Peyer's patch (tissue), 4 donors: ENCODE results near the gene LRRIQ1. TPM values are rescaled to one million over a fixed set of nuclear protein-coding genes. Genes with fewer than 3 reads are reported as not detected.

Source experiments
- DNase-seq, 3 donors: peaks; one replicate each; pipeline ENCODE4 v3.0.0-alpha.2; 2017 to 2019
- H3K27ac ChIP-seq, 4 donors: fragments of 200-600 bp; sonication (generic); one replicate each; pipeline ENCODE4 v1.5.1; 2016 to 2019
- H3K27me3 ChIP-seq, 2 donors: fragments of 200-600 bp; sonication (generic); one replicate each; pipeline ENCODE4 v1.5.1; 2019
- H3K36me3 ChIP-seq, 3 donors: fragments of 200-600 bp; sonication (generic); one replicate each; pipeline ENCODE4 v1.5.1; 2016 to 2019
- H3K4me1 ChIP-seq, 4 donors: fragments of 200-600 bp; sonication (generic); one replicate each; pipeline ENCODE4 v1.5.1; 2016 to 2019
- H3K4me3 ChIP-seq, 4 donors: fragments of 200-600 bp; sonication (generic); 1 replicate in 3 of 4; 2 replicates in 1 of 4; pipeline ENCODE4 v1.5.1; 2016 to 2019; ENCODE audit warnings: mild to moderate bottlenecking in 1 of 4
- H3K9me3 ChIP-seq, 4 donors: fragments of 200-600 bp; sonication (generic); one replicate each; pipeline ENCODE4 v1.5.1; 2016 to 2019; ENCODE audit warnings: mild to moderate bottlenecking in 1 of 4
- CTCF ChIP-seq, 6 experiments: fragments of 450-650 bp in 4 of 6; fragments of 200-600 bp in 2 of 6; sonication (generic) in 1 of 6; IDR thresholded peaks; one replicate each; pipeline ENCODE4 v1.5.1; 2017 to 2019; ENCODE audit warnings: antibody characterized with exemption in 6 of 6, mild to moderate bottlenecking in 3 of 6, moderate library complexity in 1 of 6
- POLR2A ChIP-seq, 2 donors: fragments of 450-650 bp; IDR thresholded peaks; one replicate each; pipeline ENCODE4 v1.5.1; 2017; ENCODE audit warnings: antibody characterized with exemption in 2 of 2, mild to moderate bottlenecking in 2 of 2, moderate library complexity in 2 of 2
- total RNA-seq, 4 donors: library from RNA; depleted of rRNA; stranded (reverse); fragments of >200 nt; gene quantifications; one replicate each; pipeline ENCODE4 v1.1.0, GENCODE V29; 2016

The LRRIQ1 gene
- total RNA-seq, 4 donors from 2014 or later: not detected

GRCh38 chr12:85277900-85278597, 241.9 kb downstream of the LRRIQ1 start:
- Histone ChIP-seq H3K4me1 (peaks cover 0 to 13% (median 0%) of the 10 kb centered on the region in 4 donors), H3K4me3 (no peak overlapping the region), H3K27ac (no peak overlapping the region), H3K36me3 (no peaks in the 10 kb centered on the region), H3K9me3 (peaks cover 0 to 5% (median 0%) of the 10 kb centered on the region in 4 donors), H3K27me3 (peaks cover 0 to 22% of the 10 kb centered on the region in 2 donors)
- peak in 2 of 3 donors; percentile 46 to 63 for DNase-seq
- no peak for TF ChIP-seq POLR2A (IDR thresholded peaks at IDR 0.05)
- no peak for TF ChIP-seq CTCF (IDR thresholded peaks at IDR 0.05)

- Histone ChIP-seq H3K4me3 (no peak overlapping the region), H3K27ac (no peak overlapping the region), H3K36me3 (no peaks in the 10 kb centered on the region), H3K27me3 (peaks cover 0 to 22% of the 10 kb centered on the region in 2 donors), H3K4me1 (peaks cover 0 to 13% (median 0%) of the 10 kb centered on the region in 4 donors), H3K9me3 (peaks cover 0 to 5% (median 0%) of the 10 kb centered on the region in 4 donors)
- TF ChIP-seq POLR2A (IDR thresholded peaks at IDR 0.05) (no peak), CTCF (IDR thresholded peaks at IDR 0.05) (no peak)
- DNase-seq: peak in 1 of 3 donors; percentile 43
Measured at GRCh38 chr12:85278598-85279448, 242.7 kb downstream of the LRRIQ1 start.

- H3K27ac ChIP-seq: no peak overlapping the region
- peak in 1 of 3 donors; percentile 35 for DNase-seq
- H3K36me3 ChIP-seq: no peaks in the 10 kb centered on the region
- peaks cover 0 to 5% (median 0%) of the 10 kb centered on the region in 4 donors for H3K9me3 ChIP-seq
- peak overlapping the region in 3 of 4 donors; percentile 4 to 54 (median 34) for H3K4me3 ChIP-seq
- TF ChIP-seq POLR2A (IDR thresholded peaks at IDR 0.05): no peak
- no peak for TF ChIP-seq CTCF (IDR thresholded peaks at IDR 0.05)
- H3K4me1 ChIP-seq: peaks cover 0 to 13% (median 0%) of the 10 kb centered on the region in 4 donors
- peaks cover 0 to 22% of the 10 kb centered on the region in 2 donors for H3K27me3 ChIP-seq
Measured at GRCh38 chr12:85279449-85280164, 243.5 kb downstream of the LRRIQ1 start.

GRCh38 chr12:85280165-85280983, 244.2 kb downstream of the LRRIQ1 start, which contains the start of gene ALX1:
ALX1 (plus strand) TSS chr12:85280220; CDS start chr12:85280262, 42 bp downstream.
- H3K27me3 ChIP-seq: peaks cover 0 to 22% of the 10 kb centered on the region in 2 donors
- H3K4me1 ChIP-seq: peaks cover 0 to 13% (median 0%) of the 10 kb centered on the region in 4 donors
- H3K4me3 ChIP-seq: peak within 1 kb of the TSS; percentile 4 to 54 (median 24)
- TF ChIP-seq CTCF (IDR thresholded peaks at IDR 0.05) (no peak), POLR2A (IDR thresholded peaks at IDR 0.05) (no peak)
- no peaks in the 10 kb centered on the region for H3K36me3 ChIP-seq
- peak in 2 of 3 donors; percentile 49 to 67 for DNase-seq
- H3K27ac ChIP-seq: no peak within 1 kb of the TSS
- peaks cover 0 to 5% (median 0%) of the 10 kb centered on the region in 4 donors for H3K9me3 ChIP-seq
